NCI-H526 (cell line): ENCODE data around the gene FAM20B.
"Not testable (repeated sequence)": the region's sequence is repeated elsewhere in the genome, so short reads cannot be mapped to it uniquely, and the experiment has no call there.

Source experiments
- DNase-seq, 2 experiments: peaks; one replicate each; lab custom pipeline; 2025; lab: John Stamatoyannopoulos, UW

Gene FAM20B

GRCh38 chr1:179023946-179024650, 1.6 kb upstream of the FAM20B start:
- DNase-seq = no peak

GRCh38 chr1:179025975-179026812, 500 bp downstream of the FAM20B start:
- peak; percentile 88 to 99 for DNase-seq

GRCh38 chr1:179026813-179027669, 1.3 kb downstream of the FAM20B start:
- peak in 1 of 2 experiments; percentile 51 for DNase-seq

- no peak for DNase-seq
These were observed 3.6 kb downstream of the FAM20B start for GRCh38 chr1:179029321-179029759.

- no peak for DNase-seq
These were observed 4.4 kb downstream of the FAM20B start for GRCh38 chr1:179030130-179030529.

- peak in 1 of 2 experiments; percentile 30 for DNase-seq
These were observed 5.0 kb downstream of the FAM20B start for GRCh38 chr1:179030683-179031082.

GRCh38 chr1:179031284-179031683, 5.6 kb downstream of the FAM20B start:
- DNase-seq = peak in 1 of 2 experiments; percentile 34

GRCh38 chr1:179031855-179032513, 6.3 kb downstream of the FAM20B start:
- peak; percentile 27 to 69 for DNase-seq

GRCh38 chr1:179034720-179035119, 9.0 kb downstream of the FAM20B start:
- no peak for DNase-seq

GRCh38 chr1:179036844-179037465, 11.3 kb downstream of the FAM20B start:
- DNase-seq = no peak

GRCh38 chr1:179038528-179039281, 13.0 kb downstream of the FAM20B start:
- DNase-seq = no peak

- DNase-seq = not testable (repeated sequence)
These were observed 13.9 kb downstream of the FAM20B start for GRCh38 chr1:179039502-179040174.

GRCh38 chr1:179040175-179040551, 14.5 kb downstream of the FAM20B start:
- DNase-seq = not testable (repeated sequence)

- no peak for DNase-seq
These were observed 16.4 kb downstream of the FAM20B start for GRCh38 chr1:179042087-179042486.

GRCh38 chr1:179042700-179043099, 17.0 kb downstream of the FAM20B start:
- DNase-seq = no peak

- no peak for DNase-seq
These were observed 17.6 kb downstream of the FAM20B start for GRCh38 chr1:179043266-179043665.

GRCh38 chr1:179043907-179044306, 18.2 kb downstream of the FAM20B start:
- no peak for DNase-seq

- no peak for DNase-seq
These were observed 21.3 kb downstream of the FAM20B start for GRCh38 chr1:179046808-179047635.

GRCh38 chr1:179047636-179047997, 21.9 kb downstream of the FAM20B start:
- DNase-seq = no peak
